A549 (cell line): Measurements from ENCODE around the gene TRIM54.

Experiments
- CTCF ChIP-seq: fragments of >200 bp; sonication (Bioruptor Twin); formaldehyde crosslinking; IDR thresholded peaks from 3 replicates; pipeline ENCODE4 v1.5.1; 2016
- ELK1 ChIP-seq: fragments of 150-350 bp; IDR thresholded peaks from 2 replicates; pipeline ENCODE4 v1.6.1; 2014; ENCODE audit warnings: low read depth, mild to moderate bottlenecking, low read length
- MYC ChIP-seq: IDR thresholded peaks from 2 replicates; pipeline ENCODE4 v1.6.1; 2012; ENCODE audit warnings: mild to moderate bottlenecking, inconsistent platforms, low read length, improper control_type of control experiment, borderline replicate concordance
- REST ChIP-seq: fragments of 200-600 bp; sonication (generic); IDR thresholded peaks from 2 replicates; pipeline ENCODE4 v1.6.1; 2016; ENCODE audit warnings: antibody characterized with exemption, mild to moderate bottlenecking, moderate library complexity
- SREBF2 ChIP-seq: fragments of 450-650 bp; IDR thresholded peaks from 2 replicates; pipeline ENCODE4 v1.6.1; 2014; ENCODE audit warnings: mild to moderate bottlenecking, moderate library complexity

GRCh38 chr2:27249159-27249890 is 32.9 kb upstream of the TRIM54 start:
- TF ChIP-seq REST (no peak), SREBF2 (no peak), ELK1 (no peak), CTCF (no peak), MYC (no peak)
